ENCODE measurements around the gene MTUS2.

MTUS2 gene

DNA sequence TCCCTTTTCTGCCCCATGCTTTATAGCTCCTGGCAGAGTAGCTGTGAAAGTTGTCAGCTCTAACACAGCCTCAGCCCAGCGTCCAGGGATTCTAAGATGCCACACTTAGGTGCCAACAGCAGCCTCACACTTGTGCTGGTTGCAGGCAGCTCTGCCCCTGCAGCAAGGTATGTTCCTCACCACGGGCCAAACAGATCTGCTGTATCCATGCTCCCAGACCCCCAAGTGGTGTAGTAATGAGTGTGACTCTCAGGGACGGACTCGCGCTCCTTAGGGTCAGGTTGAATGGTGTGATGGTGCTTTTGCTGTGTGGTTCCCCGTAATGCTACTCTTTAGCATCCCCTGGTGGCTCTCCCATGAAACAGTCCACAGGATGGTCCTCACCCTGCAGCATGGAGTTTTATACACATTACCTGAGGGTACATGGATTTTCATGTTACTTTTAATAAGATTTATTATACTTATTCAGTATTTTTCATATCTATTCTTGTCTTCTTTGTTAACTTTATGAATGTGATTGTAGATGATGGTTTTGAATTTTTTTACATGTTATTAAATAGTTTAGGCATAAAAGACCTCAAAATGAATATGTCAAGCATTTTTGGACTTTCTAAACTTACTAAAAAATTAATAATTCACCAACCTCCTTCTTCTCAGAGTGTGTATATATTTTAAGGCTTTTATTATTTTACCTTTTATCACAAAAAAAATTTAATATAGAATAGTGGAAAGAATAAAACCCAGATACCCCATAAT is 542.9 kb downstream of the MTUS2 start:
- H3F3A ChIP-seq (ENCODE audit: insufficient read depth): no peaks in the 10 kb centered on the region
- no peaks in the 10 kb centered on the region for H3K9me3 ChIP-seq (ENCODE audit: insufficient read depth, low read length)
- H3K27me3 ChIP-seq (ENCODE audit: low read length): no peaks in the 10 kb centered on the region
- H2AFZ ChIP-seq (ENCODE audit: low read depth, low read length, severe bottlenecking): no peak overlapping the region
- H3K4me2 ChIP-seq (ENCODE audit: low read depth, low read length, poor library complexity, severe bottlenecking): no peak overlapping the region
- H3K27ac ChIP-seq (ENCODE audit: low read depth, low read length): no peak overlapping the region
- no peaks in the 10 kb centered on the region for H3K36me3 ChIP-seq (ENCODE audit: low read length)
- H3K9ac ChIP-seq (ENCODE audit: low read length): no peak overlapping the region
- H4K20me1 ChIP-seq (ENCODE audit: low read depth, low read length): no peaks in the 10 kb centered on the region
- no peaks in the 10 kb centered on the region for H3K9me2 ChIP-seq (replicated peaks; ENCODE audit: insufficient read depth, low read length)
- H3K79me2 ChIP-seq (ENCODE audit: insufficient read depth, low read length): no peaks in the 10 kb centered on the region
- TF ChIP-seq, protein P1, sequence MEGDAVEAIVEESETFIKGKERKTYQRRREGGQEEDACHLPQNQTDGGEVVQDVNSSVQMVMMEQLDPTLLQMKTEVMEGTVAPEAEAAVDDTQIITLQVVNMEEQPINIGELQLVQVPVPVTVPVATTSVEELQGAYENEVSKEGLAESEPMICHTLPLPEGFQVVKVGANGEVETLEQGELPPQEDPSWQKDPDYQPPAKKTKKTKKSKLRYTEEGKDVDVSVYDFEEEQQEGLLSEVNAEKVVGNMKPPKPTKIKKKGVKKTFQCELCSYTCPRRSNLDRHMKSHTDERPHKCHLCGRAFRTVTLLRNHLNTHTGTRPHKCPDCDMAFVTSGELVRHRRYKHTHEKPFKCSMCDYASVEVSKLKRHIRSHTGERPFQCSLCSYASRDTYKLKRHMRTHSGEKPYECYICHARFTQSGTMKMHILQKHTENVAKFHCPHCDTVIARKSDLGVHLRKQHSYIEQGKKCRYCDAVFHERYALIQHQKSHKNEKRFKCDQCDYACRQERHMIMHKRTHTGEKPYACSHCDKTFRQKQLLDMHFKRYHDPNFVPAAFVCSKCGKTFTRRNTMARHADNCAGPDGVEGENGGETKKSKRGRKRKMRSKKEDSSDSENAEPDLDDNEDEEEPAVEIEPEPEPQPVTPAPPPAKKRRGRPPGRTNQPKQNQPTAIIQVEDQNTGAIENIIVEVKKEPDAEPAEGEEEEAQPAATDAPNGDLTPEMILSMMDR (IDR thresholded peaks at IDR 0.05; ENCODE audit: insufficient read depth, low read length, poor library complexity, severe bottlenecking): peak; percentile 81
- no peak for TF ChIP-seq EZH2phosphoT487 (conservative IDR thresholded peaks at IDR 0.05; ENCODE audit: low read length)
- H3K4me3 ChIP-seq (ENCODE audit: insufficient read depth, low read length, poor library complexity, severe bottlenecking): no peak overlapping the region

DNA sequence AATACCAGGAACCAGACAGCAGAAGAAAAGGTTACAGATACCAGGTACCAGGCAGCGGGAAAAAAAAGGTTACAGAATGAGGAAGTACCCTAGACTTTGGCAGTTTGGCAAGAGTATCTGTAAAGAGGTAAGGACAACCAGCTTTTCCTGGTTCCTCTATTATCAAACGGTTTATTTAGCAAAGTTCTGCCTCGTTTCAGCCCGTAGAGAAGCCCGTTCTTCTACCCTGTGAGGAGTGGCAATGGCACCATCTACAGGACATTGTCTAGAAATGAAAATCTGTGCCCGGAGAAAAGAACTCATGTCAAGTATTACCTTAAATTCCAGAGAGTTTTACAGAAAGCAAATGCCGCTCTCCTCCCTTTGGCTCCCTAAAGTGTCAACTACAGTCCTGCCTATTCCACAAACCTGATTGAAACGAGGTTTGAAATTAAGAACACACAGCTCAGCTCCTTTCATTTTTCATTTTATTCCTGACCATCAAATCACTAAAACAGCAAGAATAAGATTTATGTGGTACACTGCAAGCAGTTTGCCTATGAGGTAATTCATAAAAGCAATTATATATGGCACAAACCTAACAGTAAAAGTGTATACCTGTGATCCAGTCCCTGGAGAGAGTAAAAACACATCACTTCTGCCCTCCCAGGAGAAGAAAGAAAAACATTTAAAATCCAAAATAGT is 549.1 kb downstream of the MTUS2 start:
- Histone ChIP-seq H3K9ac (ENCODE audit: low read length) (no peak overlapping the region), H3K9me3 (ENCODE audit: insufficient read depth, low read length) (no peaks in the 10 kb centered on the region), H3K27ac (ENCODE audit: low read depth, low read length) (no peak overlapping the region), H3K36me3 (ENCODE audit: low read length) (no peaks in the 10 kb centered on the region), H2AFZ (ENCODE audit: low read depth, low read length, severe bottlenecking) (no peak overlapping the region), H3F3A (ENCODE audit: insufficient read depth) (no peaks in the 10 kb centered on the region), H4K20me1 (ENCODE audit: low read depth, low read length) (no peaks in the 10 kb centered on the region), H3K4me3 (ENCODE audit: insufficient read depth, low read length, poor library complexity, severe bottlenecking) (no peak overlapping the region), H3K9me2 (replicated peaks; ENCODE audit: insufficient read depth, low read length) (no peaks in the 10 kb centered on the region), H3K27me3 (ENCODE audit: low read length) (no peaks in the 10 kb centered on the region), H3K4me2 (ENCODE audit: low read depth, low read length, poor library complexity, severe bottlenecking) (no peak overlapping the region), H3K79me2 (ENCODE audit: insufficient read depth, low read length) (no peaks in the 10 kb centered on the region)
- no peak for TF ChIP-seq EZH2phosphoT487 (conservative IDR thresholded peaks at IDR 0.05; ENCODE audit: low read length)
- TF ChIP-seq, protein P1 (IDR thresholded peaks at IDR 0.05; ENCODE audit: insufficient read depth, low read length, poor library complexity, severe bottlenecking): peak; percentile 13

DNA sequence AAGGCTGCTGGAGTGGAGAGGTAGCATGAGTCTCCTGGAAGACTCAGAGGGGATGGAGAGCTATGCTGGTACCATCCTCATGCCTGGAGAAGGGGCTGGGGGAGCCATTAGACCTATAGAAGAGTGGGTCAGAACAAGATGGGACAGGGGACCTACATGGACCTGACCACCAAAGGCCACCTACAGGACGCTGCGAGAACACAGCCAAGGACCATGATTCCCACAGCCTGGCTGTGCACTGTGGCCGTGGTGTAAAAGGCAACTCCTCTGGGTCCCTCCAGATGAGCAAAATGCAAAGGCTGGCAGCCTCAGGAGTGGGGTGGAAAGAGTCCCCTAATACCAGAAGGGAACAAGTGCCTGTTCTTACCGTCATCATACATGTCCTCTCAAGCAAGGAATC is 559.1 kb downstream of the MTUS2 start:
- Histone ChIP-seq H4K20me1 (ENCODE audit: low read depth, low read length) (no peaks in the 10 kb centered on the region), H3K4me3 (ENCODE audit: insufficient read depth, low read length, poor library complexity, severe bottlenecking) (no peak overlapping the region), H2AFZ (ENCODE audit: low read depth, low read length, severe bottlenecking) (no peak overlapping the region), H3K79me2 (ENCODE audit: insufficient read depth, low read length) (no peaks in the 10 kb centered on the region), H3K27ac (ENCODE audit: low read depth, low read length) (no peak overlapping the region), H3K36me3 (ENCODE audit: low read length) (no peaks in the 10 kb centered on the region), H3K9me3 (ENCODE audit: insufficient read depth, low read length) (no peaks in the 10 kb centered on the region), H3K27me3 (ENCODE audit: low read length) (no peaks in the 10 kb centered on the region), H3K9ac (ENCODE audit: low read length) (no peak overlapping the region), H3K9me2 (replicated peaks; ENCODE audit: insufficient read depth, low read length) (no peaks in the 10 kb centered on the region), H3K4me2 (ENCODE audit: low read depth, low read length, poor library complexity, severe bottlenecking) (no peak overlapping the region), H3F3A (ENCODE audit: insufficient read depth) (no peaks in the 10 kb centered on the region)
- TF ChIP-seq, protein P1 (IDR thresholded peaks at IDR 0.05; ENCODE audit: insufficient read depth, low read length, poor library complexity, severe bottlenecking): no peak
- TF ChIP-seq EZH2phosphoT487 (conservative IDR thresholded peaks at IDR 0.05; ENCODE audit: low read length): no peak

Data from SU-DHL-6 (cell line).